K562 (cell line): Measurements from ENCODE around the gene SCAPER. TPM values are rescaled to one million over a fixed set of nuclear protein-coding genes. Genes with fewer than 3 reads are reported as not detected.

Experiments used
- ATAC-seq: fragments of 200-7000 bp; cut with Tn5 transposase; 3 replicates; pipeline ENCODE4 v1.9.1; 2020; ENCODE audit warnings: moderate library complexity
- BruUV-seq: library from RNA; stranded (reverse); fragments of 400-500 nt; replicated peaks from 2 replicates; lab custom pipeline; 2021; lab: Mats Ljungman, UMichigan
- CTCF ChIA-PET: fragments of 300-600 bp; formaldehyde crosslinking; extraction: SDS; loops from one replicate; lab custom pipeline; 2021; ENCODE audit warnings: low intra/inter-chr PET ratio; lab: Yijun Ruan, JAX
- POLR2A ChIA-PET: fragments of 300-600, 350-650 bp; sonication (Branson Sonifier 250); formaldehyde crosslinking; extraction: SDS; loops from one replicate; lab custom pipeline; 2021; ENCODE audit warnings: antibody characterized with exemption, inconsistent platforms; lab: Yijun Ruan, JAX
- DNase-seq, 4 experiments: peaks; one replicate each; pipeline versions ENCODE4 v3.0.0 to v3.0.0-alpha.2; 2011 to 2018; ENCODE audit warnings: low spot score in 3 of 4, mixed read lengths in 3 of 4; ENCODE audit errors: extremely low read depth in 1 of 4
- FAIRE-seq: peaks from 2 replicates; lab custom pipeline; 2011; peaks lifted over from hg19 to GRCh38; lab: Jason Lieb, UNC
- H2AFZ ChIP-seq: 2 replicates; pipeline ENCODE4 v1.6.0; 2011; ENCODE audit warnings: low read depth, low read length, control low read depth, inconsistent platforms
- H3K27ac ChIP-seq: fragments of 200-600 bp; 3 replicates; pipeline ENCODE4 v1.8.0; 2011; ENCODE audit warnings: low read depth, mild to moderate bottlenecking, control low read depth, inconsistent platforms, low read length, moderate library complexity, mixed read lengths; ENCODE audit errors: extremely low read depth
- H3K27me3 ChIP-seq, 2 experiments: fragments of 300-600 bp in 1 of 2; 2 replicates in 1 of 2; 3 replicates in 1 of 2; pipeline versions ENCODE4 v1.6.0 to v1.8.0; 2011; ENCODE audit warnings: inconsistent platforms in 2 of 2, low read length in 2 of 2, mild to moderate bottlenecking in 1 of 2, mixed read lengths in 1 of 2, moderate library complexity in 1 of 2; ENCODE audit not compliant: control insufficient read depth in 2 of 2, insufficient read depth in 2 of 2
- H3K36me3 ChIP-seq: fragments of 300-600 bp; 3 replicates; pipeline ENCODE4 v1.8.0; 2011; ENCODE audit warnings: mild to moderate bottlenecking, low read length, inconsistent platforms; ENCODE audit not compliant: control insufficient read depth, insufficient read depth
- H3K4me1 ChIP-seq, 2 experiments: fragments of 200-600 bp in 1 of 2; replicated peaks in 1 of 2; 2 replicates in 1 of 2; 3 replicates in 1 of 2; pipeline versions ENCODE4 v1.5.1 to v1.8.0; 2011; ENCODE audit warnings: inconsistent platforms in 2 of 2, low read length in 2 of 2, mild to moderate bottlenecking in 1 of 2, mixed read lengths in 1 of 2, moderate library complexity in 1 of 2; ENCODE audit not compliant: control insufficient read depth in 2 of 2, insufficient read depth in 2 of 2
- H3K4me2 ChIP-seq: 2 replicates; pipeline ENCODE4 v1.6.1; 2011; ENCODE audit warnings: low read length, control low read depth, inconsistent platforms, mixed read lengths; ENCODE audit not compliant: insufficient read depth
- H3K4me3 ChIP-seq: fragments of 200-600 bp; sonication (generic), shearing (Covaris generic); 2 replicates; pipeline ENCODE4 v1.5.1; 2016; ENCODE audit warnings: control low read depth, inconsistent platforms
- H3K79me2 ChIP-seq: fragments of 200-600 bp; 3 replicates; pipeline ENCODE4 v1.8.0; 2011; ENCODE audit warnings: low read length, inconsistent platforms; ENCODE audit not compliant: control insufficient read depth, insufficient read depth
- H3K9ac ChIP-seq, 2 experiments: 2 replicates each; pipeline versions ENCODE4 v1.6.0 to v1.6.1; 2011; ENCODE audit warnings: low read depth in 2 of 2, low read length in 2 of 2, control low read depth in 1 of 2, inconsistent platforms in 1 of 2, mild to moderate bottlenecking in 1 of 2, mixed read lengths in 1 of 2; ENCODE audit not compliant: insufficient read depth in 1 of 2
- H3K9me1 ChIP-seq: one replicate; pipeline ENCODE4 v1.6.0; 2011; ENCODE audit warnings: inconsistent platforms, mild to moderate bottlenecking, low read length, moderate library complexity; ENCODE audit not compliant: control insufficient read depth, insufficient read depth
- H3K9me3 ChIP-seq: replicated peaks from 2 replicates; pipeline ENCODE4 v1.5.1; 2011; ENCODE audit warnings: low read depth, low read length, inconsistent platforms; ENCODE audit not compliant: control insufficient read depth, insufficient read depth
- H4K20me1 ChIP-seq: replicated peaks from 2 replicates; pipeline ENCODE4 v1.6.1; 2011; ENCODE audit warnings: low read length, inconsistent platforms, mixed read lengths; ENCODE audit not compliant: control insufficient read depth, insufficient read depth
- FIP1L1 ChIP-seq: fragments of 200-400 bp; formaldehyde crosslinking; IDR thresholded peaks from 2 replicates; pipeline ENCODE4 v1.6.1; 2018; ENCODE audit warnings: mild to moderate bottlenecking, low read depth, low read length; ENCODE audit not compliant: poor library complexity, severe bottlenecking
- RBFOX2 ChIP-seq: fragments of 200-400 bp; formaldehyde crosslinking; IDR thresholded peaks from 2 replicates; pipeline ENCODE4 v1.6.1; 2017; ENCODE audit warnings: low read depth, mild to moderate bottlenecking, low read length, moderate library complexity
- TOE1 ChIP-seq, 2 experiments: fragments of 450-650 bp in 1 of 2; sonication (generic) in 1 of 2; formaldehyde crosslinking in 1 of 2; IDR thresholded peaks; 2 replicates each; pipeline versions ENCODE4 v1.7.1 to v1.8.0; 2016 to 2022; ENCODE audit warnings: borderline replicate concordance in 2 of 2, mild to moderate bottlenecking in 2 of 2, antibody characterized with exemption in 1 of 2, inconsistent platforms in 1 of 2, low read depth in 1 of 2, missing genetic modification reagents in 1 of 2, moderate library complexity in 1 of 2
- ZBTB33 ChIP-seq: sonication (generic); formaldehyde crosslinking; IDR thresholded peaks from 2 replicates; pipeline ENCODE4 v1.8.1; 2023; ENCODE audit warnings: mild to moderate bottlenecking, missing genetic modification reagents
- WGBS: fragments of 100-300 bp; shearing (Covaris generic); methylation state at CpG from one replicate; pipeline ENCODE4 v1.1.6; 2016; ENCODE audit warnings: low coverage, mixed read lengths; ENCODE audit not compliant: insufficient coverage; ENCODE audit errors: missing lambda C conversion rate; 5-methylcytosine and 5-hydroxymethylcytosine counted together
- in situ Hi-C: fragments of 300-500 bp; cut with MboI; formaldehyde crosslinking; loops from 4 replicates; pipeline ENCODE4 v1.15.0; 2018; ENCODE audit warnings: inconsistent platforms, mixed read lengths
- intact Hi-C: fragments of 100-400 bp; cut with micrococcal nuclease; formaldehyde crosslinking; loops from 2 replicates; pipeline ENCODE4 v1.14.2; 2022
- polyA plus RNA-seq, 8 experiments: library from polyadenylated mRNA; depleted of rRNA in 4 of 8; stranded (reverse) in 5 of 8; unstranded in 3 of 8; fragments of >200 nt; fragmentation: Nextera tagmentation in 2 of 8; fragmentation: Illumina TruSeq in 1 of 8; extraction: Ambion mirVana in 2 of 8; extraction: Trizol in 1 of 8; gene quantifications; 2 replicates each; pipeline versions ENCODE4 v1.2.1 to v1.2.3, GENCODE V29; 2011 to 2014; ENCODE audit warnings: inconsistent platforms in 1 of 8, missing spikeins in 1 of 8
- total RNA-seq, 7 experiments: library from RNA; depleted of rRNA in 6 of 7; stranded (reverse); fragments of >200 nt in 6 of 7; fragmentation: Illumina TruSeq in 2 of 7; extraction: Trizol in 2 of 7; gene quantifications; 2 replicates each; pipeline versions ENCODE4 v1.2.1 to v1.2.3, GENCODE V29; 2011 to 2021; ENCODE audit warnings: low replicate concordance in 1 of 7

Gene SCAPER
- total and polyA plus RNA-seq, 9 of the 15 experiments (the other 6 are each of a cell fraction or from before 2014, with no cell fraction given), result 1.3 to 5.7 (median 3.2) TPM

GRCh38 chr15:76340198-76340802, 564.8 kb downstream of the SCAPER start:
- Histone ChIP-seq H3K4me1 (peaks cover 5 to 47% of the 10 kb centered on the region in 2 experiments; a peak in 4 of 5 replicates), H3K9ac (no peak overlapping the region), H4K20me1 (0 out of 2 replicates have a peak, but pooled peaks cover 6% of the 10 kb centered on the region), H3K9me1 (no peaks in the 10 kb centered on the region), H3K36me3 (peaks cover 51% of the 10 kb centered on the region), H3K27me3 (no peaks in the 10 kb centered on the region), H3K9me3 (no peaks in the 10 kb centered on the region; the same call in 1 of the 2 replicates), H3K79me2 (peaks cover 42% of the 10 kb centered on the region), H2AFZ (no peak overlapping the region), H3K4me2 (no peak overlapping the region), H3K4me3 (no peak overlapping the region), H3K27ac (no peak overlapping the region)
- no peak for DNase-seq
- WGBS, result 98% methylated on average over 23 of the region's 53 CpGs
- TF ChIP-seq FIP1L1 (peak; percentile 51), ZBTB33 (CRISPR knock-in tag) (peak; percentile 94), TOE1 (IDR thresholded peaks at IDR 0.05; ENCODE audit: borderline replicate concordance) (no peak), TOE1 (CRISPR knock-in tag; IDR thresholded peaks at IDR 0.05; ENCODE audit: borderline replicate concordance, low read depth) (no peak), RBFOX2 (peak; percentile 27)
- ChIA-PET POLR2A (interaction anchor here (0.6 to 1.1 kb wide), 4 partner anchors 11 to 1165 kb away, joined by 3 to 5 read pairs (median 3); no protein-coding TSS in a partner anchor), CTCF (no interaction called here)
- no TSS peak for BruUV-seq
- in situ Hi-C loops, result no loop called here
- no peak for FAIRE-seq
- ATAC-seq, result no peak
- intact Hi-C loops, result no loop called here
